HG02970 (cell line): ENCODE results near the gene DPEP3.
"Not testable (repeated sequence)": the region's sequence is repeated elsewhere in the genome, so short reads cannot be mapped to it uniquely, and the experiment has no call there.

ENCODE experiments used
- ATAC-seq: cut with Tn5 transposase; IDR thresholded peaks from one replicate; pipeline ENCODE4 v1.9.1; 2021; ENCODE audit warnings: mild to moderate bottlenecking, moderate library complexity, moderate number of reproducible peaks; ENCODE audit not compliant: unreplicated experiment, low FRiP score

The DPEP3 gene

GRCh38 chr16:67979955-67980678 lies at the start of gene DPEP3:
TSS of gene DPEP3 (minus strand) at chr16:67980499. CDS start at chr16:67980380, 119 bp downstream.
- ATAC-seq, result no peak

- no peak for ATAC-seq
Measured at GRCh38 chr16:68028996-68029395, 48.7 kb upstream of the DPEP3 start.

- ATAC-seq, result peak; percentile 88
Measured at GRCh38 chr16:68022728-68023537, 42.6 kb upstream of the DPEP3 start, which contains the start of the genes DDX28 and DUS2. TSS of gene DDX28 (minus strand) at chr16:68023232. CDS start at chr16:68023202, 30 bp downstream. TSS of gene DUS2 (plus strand) at chr16:68023284. CDS start at chr16:68038024, 14,740 bp downstream.

- no peak for ATAC-seq
Measured at GRCh38 chr16:68022278-68022727, 42.0 kb upstream of the DPEP3 start.

GRCh38 chr16:68021490-68021889 lies 41.2 kb upstream of the DPEP3 start:
- ATAC-seq, result no peak

GRCh38 chr16:68019167-68019680 lies 38.9 kb upstream of the DPEP3 start:
- no peak for ATAC-seq

GRCh38 chr16:68015681-68016080 lies 35.4 kb upstream of the DPEP3 start, which contains the start of gene DPEP2NB:
TSS of gene DPEP2NB (minus strand) at chr16:68015911. CDS start at chr16:68015770, 141 bp downstream.
- ATAC-seq, result no peak

- ATAC-seq, result no peak
Measured at GRCh38 chr16:68013440-68013839, 33.1 kb upstream of the DPEP3 start.

GRCh38 chr16:68009872-68010271 lies 29.6 kb upstream of the DPEP3 start:
- not testable (repeated sequence) for ATAC-seq

- no peak for ATAC-seq
Measured at GRCh38 chr16:68009157-68009735, 28.9 kb upstream of the DPEP3 start.

- no peak for ATAC-seq
Measured at GRCh38 chr16:68005786-68006286, 25.5 kb upstream of the DPEP3 start.

GRCh38 chr16:68005211-68005610 lies 24.9 kb upstream of the DPEP3 start:
- no peak for ATAC-seq

- ATAC-seq, result no peak
Measured at GRCh38 chr16:68003031-68003430, 22.7 kb upstream of the DPEP3 start.

GRCh38 chr16:68000450-68000849 lies 20.2 kb upstream of the DPEP3 start:
- ATAC-seq, result no peak

- no peak for ATAC-seq
Measured at GRCh38 chr16:67999985-68000384, 19.7 kb upstream of the DPEP3 start.

GRCh38 chr16:67998779-67999688 lies 18.7 kb upstream of the DPEP3 start, which contains the start of gene DPEP2:
TSS of gene DPEP2 (minus strand) at chr16:67999484. CDS start at chr16:67993212, 6,272 bp downstream.
- ATAC-seq, result not testable (repeated sequence)

- not testable (repeated sequence) for ATAC-seq
Measured at GRCh38 chr16:67998231-67998778, 18.0 kb upstream of the DPEP3 start.

GRCh38 chr16:67996666-67997065 lies 16.4 kb upstream of the DPEP3 start:
- ATAC-seq, result no peak

GRCh38 chr16:67995423-67995822 lies 15.1 kb upstream of the DPEP3 start:
- ATAC-seq, result no peak
